ENCODE measurements around the gene SCEL. TPM values are rescaled to one million over a fixed set of nuclear protein-coding genes. Genes with fewer than 3 reads are reported as not detected.

SCEL gene
- total RNA-seq, 1 donor from 2014 or later: 14.7 TPM

DNA sequence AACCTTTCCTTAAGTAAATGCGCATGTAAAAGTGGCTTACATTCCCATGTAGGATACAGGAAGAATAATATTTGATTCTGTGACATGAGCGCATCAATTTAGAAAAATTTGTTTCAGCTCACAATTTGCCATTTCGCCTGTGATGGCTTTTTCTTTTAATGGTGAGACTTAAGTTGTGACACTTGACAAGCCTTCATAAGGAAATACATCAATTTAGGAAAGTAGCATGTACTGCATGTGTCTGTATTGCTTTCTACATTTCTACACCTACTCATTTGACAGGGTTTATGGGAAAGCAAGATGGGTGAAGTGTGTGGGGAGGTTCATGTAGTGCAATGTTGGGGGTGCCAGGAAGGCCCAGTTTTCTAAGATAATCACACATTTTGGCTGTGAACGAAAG is 12.1 kb upstream of the SCEL start:
- Histone ChIP-seq H3K4me3 (ENCODE audit: low read depth, low read length) (no peak overlapping the region), H3K36me3 (ENCODE audit: control insufficient read depth, insufficient read depth, low read length) (no peaks in the 10 kb centered on the region), H3K27me3 (ENCODE audit: control insufficient read depth, insufficient read depth, low read length) (no peaks in the 10 kb centered on the region)
- TF ChIP-seq, protein P1, sequence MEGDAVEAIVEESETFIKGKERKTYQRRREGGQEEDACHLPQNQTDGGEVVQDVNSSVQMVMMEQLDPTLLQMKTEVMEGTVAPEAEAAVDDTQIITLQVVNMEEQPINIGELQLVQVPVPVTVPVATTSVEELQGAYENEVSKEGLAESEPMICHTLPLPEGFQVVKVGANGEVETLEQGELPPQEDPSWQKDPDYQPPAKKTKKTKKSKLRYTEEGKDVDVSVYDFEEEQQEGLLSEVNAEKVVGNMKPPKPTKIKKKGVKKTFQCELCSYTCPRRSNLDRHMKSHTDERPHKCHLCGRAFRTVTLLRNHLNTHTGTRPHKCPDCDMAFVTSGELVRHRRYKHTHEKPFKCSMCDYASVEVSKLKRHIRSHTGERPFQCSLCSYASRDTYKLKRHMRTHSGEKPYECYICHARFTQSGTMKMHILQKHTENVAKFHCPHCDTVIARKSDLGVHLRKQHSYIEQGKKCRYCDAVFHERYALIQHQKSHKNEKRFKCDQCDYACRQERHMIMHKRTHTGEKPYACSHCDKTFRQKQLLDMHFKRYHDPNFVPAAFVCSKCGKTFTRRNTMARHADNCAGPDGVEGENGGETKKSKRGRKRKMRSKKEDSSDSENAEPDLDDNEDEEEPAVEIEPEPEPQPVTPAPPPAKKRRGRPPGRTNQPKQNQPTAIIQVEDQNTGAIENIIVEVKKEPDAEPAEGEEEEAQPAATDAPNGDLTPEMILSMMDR (IDR thresholded peaks at IDR 0.05; ENCODE audit: insufficient read depth, low read length, poor library complexity, severe bottlenecking): no peak
- no peak for DNase-seq (ENCODE audit: low read depth)

GRCh38 chr13:77523834-77524728 is 11.4 kb upstream of the SCEL start:
- H3K4me3 ChIP-seq (ENCODE audit: low read depth, low read length): no peak overlapping the region
- no peak for DNase-seq (ENCODE audit: low read depth)
- H3K36me3 ChIP-seq (ENCODE audit: control insufficient read depth, insufficient read depth, low read length): no peaks in the 10 kb centered on the region
- TF ChIP-seq, protein P1 (IDR thresholded peaks at IDR 0.05; ENCODE audit: insufficient read depth, low read length, poor library complexity, severe bottlenecking): no peak
- no peaks in the 10 kb centered on the region for H3K27me3 ChIP-seq (ENCODE audit: control insufficient read depth, insufficient read depth, low read length)

GRCh38 chr13:77528414-77528813 is 7.1 kb upstream of the SCEL start:
- H3K4me3 ChIP-seq (ENCODE audit: low read depth, low read length): no peak overlapping the region
- no peaks in the 10 kb centered on the region for H3K36me3 ChIP-seq (ENCODE audit: control insufficient read depth, insufficient read depth, low read length)
- H3K27me3 ChIP-seq (ENCODE audit: control insufficient read depth, insufficient read depth, low read length): no peaks in the 10 kb centered on the region
- no peak for DNase-seq (ENCODE audit: low read depth)
- TF ChIP-seq, protein P1 (IDR thresholded peaks at IDR 0.05; ENCODE audit: insufficient read depth, low read length, poor library complexity, severe bottlenecking): no peak

DNA sequence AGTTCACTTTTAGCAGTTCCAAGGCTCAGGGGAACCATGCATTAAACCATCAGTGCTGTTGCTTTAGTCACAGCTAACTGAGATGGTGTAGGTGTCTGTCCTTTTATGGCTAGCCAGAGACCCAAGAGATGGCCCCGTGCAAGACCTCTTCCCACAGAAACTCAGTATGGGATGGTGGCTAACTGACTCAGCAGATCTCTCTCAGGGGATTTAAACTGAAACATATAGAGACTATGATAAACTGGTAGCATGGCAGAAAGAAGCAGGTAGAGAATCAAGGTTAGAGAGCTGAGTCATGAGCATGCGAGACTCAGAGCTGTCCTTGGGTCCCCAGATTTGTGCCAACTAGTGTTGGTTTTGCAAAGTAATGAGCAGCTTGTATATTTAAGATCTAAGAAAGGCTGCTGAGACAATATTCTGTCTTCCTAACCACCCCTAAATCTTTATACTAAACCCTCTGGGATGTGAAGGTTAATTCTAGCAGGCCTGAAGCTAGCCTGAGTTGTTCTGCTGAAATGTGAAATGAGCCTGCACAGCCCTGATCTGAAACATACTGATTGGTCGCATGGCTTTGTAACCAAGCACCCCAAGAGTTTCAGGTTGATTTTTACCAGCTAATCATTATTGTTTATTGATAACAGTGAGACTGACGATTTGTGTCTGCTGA is 6.5 kb upstream of the SCEL start:
- no peak overlapping the region for H3K4me3 ChIP-seq (ENCODE audit: low read depth, low read length)
- H3K36me3 ChIP-seq (ENCODE audit: control insufficient read depth, insufficient read depth, low read length): no peaks in the 10 kb centered on the region
- TF ChIP-seq, protein P1 (IDR thresholded peaks at IDR 0.05; ENCODE audit: insufficient read depth, low read length, poor library complexity, severe bottlenecking): no peak
- no peaks in the 10 kb centered on the region for H3K27me3 ChIP-seq (ENCODE audit: control insufficient read depth, insufficient read depth, low read length)
- DNase-seq (ENCODE audit: low read depth): no peak

DNA sequence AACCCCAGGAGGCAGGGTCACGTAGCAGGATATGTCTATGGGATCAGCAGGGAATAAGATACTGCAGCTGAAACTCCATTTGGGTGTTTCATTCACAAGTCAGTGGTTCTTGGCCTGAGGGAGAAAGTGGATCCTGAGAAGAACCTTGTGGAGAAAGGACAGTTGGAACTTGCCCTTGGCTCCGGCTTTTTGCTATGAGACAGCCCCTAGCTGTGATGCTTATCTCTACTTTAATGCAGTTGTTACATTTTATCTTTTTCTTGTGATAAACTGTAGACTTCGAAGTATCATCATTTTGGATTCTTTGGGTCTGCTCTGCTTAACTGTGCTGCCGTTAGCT is 6.0 kb upstream of the SCEL start:
- no peaks in the 10 kb centered on the region for H3K27me3 ChIP-seq (ENCODE audit: control insufficient read depth, insufficient read depth, low read length)
- DNase-seq (ENCODE audit: low read depth): no peak
- TF ChIP-seq, protein P1 (IDR thresholded peaks at IDR 0.05; ENCODE audit: insufficient read depth, low read length, poor library complexity, severe bottlenecking): no peak
- no peaks in the 10 kb centered on the region for H3K36me3 ChIP-seq (ENCODE audit: control insufficient read depth, insufficient read depth, low read length)
- H3K4me3 ChIP-seq (ENCODE audit: low read depth, low read length): no peak overlapping the region
